GM12872 (cell line): ENCODE data around the gene TSKU.

ENCODE experiments used
- CTCF ChIP-seq: IDR thresholded peaks from 3 replicates; pipeline ENCODE4 v1.5.1; 2011; ENCODE audit warnings: low read depth, mild to moderate bottlenecking, low read length, moderate library complexity; ENCODE audit not compliant: insufficient read depth

TSKU gene

GRCh38 chr11:76738618-76739240 lies 44.4 kb upstream of the TSKU start:
- TF ChIP-seq CTCF, result no peak

GRCh38 chr11:76739798-76740197 lies 43.4 kb upstream of the TSKU start:
- no peak for TF ChIP-seq CTCF

GRCh38 chr11:76740772-76741171 lies 42.4 kb upstream of the TSKU start:
- no peak for TF ChIP-seq CTCF

GRCh38 chr11:76742902-76743301 lies 40.3 kb upstream of the TSKU start:
- no peak for TF ChIP-seq CTCF

- TF ChIP-seq CTCF, result no peak
Measured at GRCh38 chr11:76744186-76745043, 38.7 kb upstream of the TSKU start.

GRCh38 chr11:76745044-76745376 lies 38.1 kb upstream of the TSKU start:
- no peak for TF ChIP-seq CTCF

- no peak for TF ChIP-seq CTCF
Measured at GRCh38 chr11:76745561-76746207, 37.5 kb upstream of the TSKU start.
